Measurements from ENCODE around the gene TMEM201. TPM values are rescaled to one million over a fixed set of nuclear protein-coding genes. Genes with fewer than 3 reads are reported as not detected.
"Not testable (repeated sequence)": the region's sequence is repeated elsewhere in the genome, so short reads cannot be mapped to it uniquely, and the experiment has no call there.

The TMEM201 gene
- polyA plus RNA-seq (ENCODE audit: insufficient read length), result 17.1 TPM
- long read RNA-seq, donor 1, partial matches to known transcripts, result 17 of 20 reads
- long read RNA-seq, donor 1, other reads (novel, unspliced or antisense), result 0 of 20 reads
- long read RNA-seq, donor 2, partial matches to known transcripts, result 0 of 5 reads
- long read RNA-seq, donor 2, other reads (novel, unspliced or antisense), result 0 of 5 reads
- long read RNA-seq, donor 3, partial matches to known transcripts, result 8 of 11 reads
- long read RNA-seq, donor 3, other reads (novel, unspliced or antisense), result 0 of 11 reads
- long read RNA-seq, donor 4, partial matches to known transcripts, result 0 of 1 reads
- long read RNA-seq, donor 4, other reads (novel, unspliced or antisense), result 0 of 1 reads
- long read RNA-seq, donor 5, partial matches to known transcripts, result 6 of 7 reads
- long read RNA-seq, donor 5, other reads (novel, unspliced or antisense), result 0 of 7 reads
- long read RNA-seq, donor 6, partial matches to known transcripts, result 0 of 1 reads
- long read RNA-seq, donor 6, other reads (novel, unspliced or antisense), result 0 of 1 reads
- long read RNA-seq, donor 7, partial matches to known transcripts, result 0 of 3 reads
- long read RNA-seq, donor 7, other reads (novel, unspliced or antisense), result 0 of 3 reads
- long read RNA-seq, donor 8, partial matches to known transcripts, result 0 of 2 reads
- long read RNA-seq, donor 8, other reads (novel, unspliced or antisense), result 0 of 2 reads

DNA sequence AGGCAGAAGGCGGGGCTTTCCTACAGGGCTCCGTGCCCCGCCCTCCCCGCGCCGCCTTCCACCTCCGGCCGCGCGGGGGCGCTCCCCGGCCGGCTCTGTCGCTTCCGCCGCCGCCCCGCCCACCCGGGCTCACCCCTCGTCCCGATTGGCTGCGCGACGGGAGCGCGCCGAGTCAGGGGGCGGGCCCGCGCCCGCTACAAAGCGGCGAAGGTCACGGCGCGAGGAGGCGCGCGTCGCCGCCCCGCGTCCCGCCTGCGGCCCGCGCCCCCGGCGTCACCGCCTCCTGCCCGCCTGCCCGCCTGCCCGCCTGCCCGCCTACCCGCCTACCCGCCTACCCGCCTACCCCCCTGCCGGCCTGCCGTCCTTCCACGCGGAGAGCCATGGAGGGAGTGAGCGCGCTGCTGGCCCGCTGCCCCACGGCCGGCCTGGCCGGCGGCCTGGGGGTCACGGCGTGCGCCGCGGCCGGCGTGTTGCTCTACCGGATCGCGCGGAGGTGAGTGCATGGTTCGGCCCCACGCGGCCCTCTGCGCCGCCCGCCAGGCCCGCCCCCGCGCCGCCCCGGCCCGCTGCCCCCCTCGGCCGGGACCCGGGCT is at the start of gene TMEM201:
Gene TMEM201 (plus strand): TSS at position 361 of the 593 bp plus-strand sequence. CDS start 20 bp downstream, at position 381.
- DNase-seq, result peak; percentile 95

DNA sequence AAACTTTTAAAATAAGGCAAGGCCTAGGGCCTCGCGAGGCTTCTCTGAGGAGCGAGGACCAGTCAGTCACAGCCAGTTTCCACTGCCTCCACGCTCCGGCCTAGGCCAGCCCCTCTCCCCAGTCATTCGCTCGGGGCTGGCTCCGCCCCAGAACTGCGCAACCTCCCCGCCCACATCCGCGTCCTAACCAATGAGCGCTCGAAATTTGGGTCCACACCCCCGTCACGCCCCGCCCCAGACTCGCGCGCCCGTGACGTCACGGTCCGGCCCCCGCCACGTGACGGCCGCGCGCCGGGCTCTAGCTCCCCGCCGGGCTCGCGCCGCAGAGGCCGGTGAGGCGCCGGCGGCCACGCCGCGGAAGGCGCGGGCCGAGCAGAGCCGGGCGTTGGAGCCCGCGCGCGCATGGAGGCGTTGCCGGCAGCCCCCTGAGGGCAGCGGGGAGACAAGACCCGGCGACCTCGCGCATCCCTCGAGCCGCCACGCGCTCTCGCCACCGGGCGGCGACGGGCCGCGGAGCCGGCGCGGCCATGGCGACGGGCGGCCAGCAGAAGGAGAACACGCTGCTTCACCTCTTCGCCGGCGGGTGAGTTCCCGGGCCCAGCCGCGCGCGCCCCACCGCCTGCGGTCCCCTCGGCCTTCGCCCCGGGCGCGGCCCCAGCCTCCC is 49.4 kb upstream of the TMEM201 start, which contains the start of gene SLC25A33:
Gene SLC25A33 (plus strand): TSS at position 301 of the 664 bp plus-strand sequence. CDS start 227 bp downstream, at position 528.
- peak; percentile 97 for DNase-seq

GRCh38 chr1:9539829-9540550 is 48.7 kb upstream of the TMEM201 start:
- no peak for DNase-seq

- DNase-seq, result no peak
Observed at GRCh38 chr1:9542430-9542829, 46.3 kb upstream of the TMEM201 start.

DNA sequence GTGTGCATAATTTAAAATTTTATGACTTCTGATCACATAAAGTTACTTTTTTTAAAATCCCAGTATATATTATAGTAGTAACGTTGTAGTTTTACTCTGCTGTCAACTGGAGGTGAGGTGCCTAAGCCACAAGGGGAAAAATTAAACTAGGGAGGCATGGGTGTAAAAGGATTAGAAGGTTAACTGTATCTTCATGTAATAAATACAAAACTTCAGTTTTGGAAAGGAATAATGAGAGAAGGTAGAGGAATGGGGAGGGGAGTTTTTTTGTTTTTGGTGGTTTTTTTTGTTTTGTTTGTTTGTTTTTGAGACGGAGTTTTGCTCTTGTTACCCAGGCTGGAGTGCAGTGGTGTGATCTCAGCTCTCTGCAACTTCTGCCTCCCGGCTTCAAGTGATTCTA is 43.8 kb upstream of the TMEM201 start:
- no peak for DNase-seq

DNA sequence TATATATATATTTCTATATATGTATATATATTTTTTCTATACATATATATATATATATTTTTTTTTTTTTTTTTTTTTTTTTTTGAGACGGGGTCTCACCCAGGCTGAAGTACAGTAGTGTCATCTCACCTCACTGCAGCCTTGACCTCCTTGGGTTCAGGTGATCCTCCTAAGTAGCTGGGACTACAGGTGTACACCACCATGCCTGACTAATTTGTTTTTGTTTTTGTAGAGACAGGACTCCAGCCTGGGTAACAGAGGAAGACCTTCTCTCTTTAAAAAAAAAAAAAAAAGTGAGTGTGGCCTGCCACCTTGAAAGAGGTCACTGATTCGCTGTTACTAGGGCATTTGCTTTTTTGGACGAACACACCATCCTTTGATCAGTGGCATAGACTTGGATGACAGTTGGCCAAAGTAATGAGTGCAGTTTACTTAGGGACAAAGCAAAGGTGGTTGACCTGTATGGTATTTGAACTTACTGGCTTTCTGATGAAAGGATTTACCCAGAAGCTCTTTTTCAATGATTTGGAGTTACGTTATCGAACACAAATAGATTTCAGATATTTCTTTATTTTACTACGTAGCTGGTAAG is 38.7 kb upstream of the TMEM201 start:
- DNase-seq, result no peak

DNA sequence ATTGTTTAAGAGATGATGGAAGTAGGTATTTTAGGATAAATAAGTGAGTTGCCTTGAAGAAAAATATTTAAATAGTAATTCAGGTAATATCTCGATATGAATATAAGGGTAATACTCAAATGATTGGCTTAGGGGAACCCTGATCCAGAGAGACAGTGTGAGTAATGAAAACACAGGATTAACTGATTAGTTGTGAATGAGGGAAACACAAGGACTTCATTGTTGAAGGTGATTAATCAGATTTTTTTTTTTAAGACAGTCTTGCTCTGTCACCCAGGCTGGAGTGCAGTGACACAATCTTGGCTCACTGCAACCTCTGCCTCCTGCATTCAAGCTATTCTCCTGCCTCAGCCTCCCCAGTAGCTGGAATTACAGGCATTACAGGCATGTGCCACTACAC is 36.7 kb upstream of the TMEM201 start:
- DNase-seq, result no peak

DNA sequence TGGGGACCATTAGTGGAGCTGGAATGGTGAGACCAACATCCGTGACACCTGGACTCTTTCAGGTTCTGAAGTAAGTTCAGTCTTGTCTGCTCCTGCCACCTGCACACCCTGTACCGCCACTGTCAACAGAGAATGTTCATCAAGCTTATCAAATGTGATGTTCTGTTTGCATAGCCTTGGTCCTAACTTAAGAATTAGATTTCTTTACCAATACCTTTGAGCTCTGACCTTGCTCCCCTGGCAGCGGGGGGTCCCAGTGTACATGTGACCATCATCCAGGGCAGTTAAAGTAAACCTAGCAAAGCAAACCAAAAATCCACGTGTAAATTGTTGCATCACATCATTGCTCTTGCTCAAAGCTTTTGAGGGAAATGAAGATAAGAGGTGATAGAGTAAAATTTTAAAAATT is 35.0 kb upstream of the TMEM201 start:
- DNase-seq, result no peak

DNA sequence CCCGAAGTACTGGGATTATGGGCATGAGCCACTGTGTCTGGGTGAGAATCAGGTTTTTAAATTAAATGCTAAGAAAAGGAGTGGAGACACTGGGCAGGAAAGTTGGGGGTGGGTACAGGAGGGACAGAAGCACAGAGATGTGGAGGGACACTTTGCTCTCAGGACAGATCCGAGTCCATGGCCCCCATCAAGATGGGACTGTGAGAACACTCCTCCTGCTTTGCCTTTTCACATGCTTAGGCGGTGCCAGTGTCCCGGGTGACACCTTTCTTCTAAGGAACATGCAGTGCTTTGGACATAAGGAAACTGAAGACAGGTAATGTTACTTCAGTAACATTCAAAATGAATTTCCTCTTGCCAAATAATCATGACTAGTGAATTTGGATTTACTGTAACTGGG is 32.8 kb upstream of the TMEM201 start:
- no peak for DNase-seq

- no peak for DNase-seq
Observed at GRCh38 chr1:9557624-9558023, 31.1 kb upstream of the TMEM201 start.

DNA sequence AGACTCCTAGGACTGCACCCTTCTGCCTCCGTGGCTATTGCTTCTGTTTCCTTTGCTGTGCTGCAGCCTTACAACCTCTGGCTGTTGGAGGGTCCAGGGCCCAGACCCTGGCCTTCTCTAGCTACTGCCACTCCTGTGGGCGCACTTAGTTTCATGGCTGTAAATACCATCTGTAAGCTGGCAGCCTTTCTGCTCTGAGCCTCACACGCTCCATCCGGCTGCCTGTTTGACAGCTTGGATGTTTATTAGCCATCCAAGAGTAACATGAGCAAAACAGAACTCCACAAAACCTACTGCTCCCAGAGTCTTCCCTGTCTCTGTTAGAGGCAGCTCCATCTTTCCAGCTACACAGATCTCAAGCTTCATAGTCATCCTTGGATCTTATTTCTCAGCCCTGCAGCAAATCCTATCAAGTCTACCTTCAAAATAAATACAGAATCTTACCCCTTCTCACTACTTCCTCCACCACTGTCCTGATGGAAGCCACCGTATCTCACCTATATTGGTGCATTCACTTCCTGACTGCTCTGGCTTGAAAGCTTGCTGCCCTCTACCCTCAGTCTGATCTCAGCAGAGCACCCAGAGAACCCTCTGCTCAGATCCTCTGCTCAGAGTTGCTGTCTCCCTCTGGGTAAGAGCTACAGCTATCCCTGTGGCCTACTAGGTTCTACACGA is 30.3 kb upstream of the TMEM201 start:
- DNase-seq, result no peak

- no peak for DNase-seq
Observed at GRCh38 chr1:9558946-9559545, 29.7 kb upstream of the TMEM201 start.

- no peak for DNase-seq
Observed at GRCh38 chr1:9559673-9560072, 29.0 kb upstream of the TMEM201 start.

- DNase-seq, result not testable (repeated sequence)
Observed at GRCh38 chr1:9560090-9560489, 28.6 kb upstream of the TMEM201 start.

- peak; percentile 64 for DNase-seq
Observed at GRCh38 chr1:9561429-9561828, 27.3 kb upstream of the TMEM201 start.

DNA sequence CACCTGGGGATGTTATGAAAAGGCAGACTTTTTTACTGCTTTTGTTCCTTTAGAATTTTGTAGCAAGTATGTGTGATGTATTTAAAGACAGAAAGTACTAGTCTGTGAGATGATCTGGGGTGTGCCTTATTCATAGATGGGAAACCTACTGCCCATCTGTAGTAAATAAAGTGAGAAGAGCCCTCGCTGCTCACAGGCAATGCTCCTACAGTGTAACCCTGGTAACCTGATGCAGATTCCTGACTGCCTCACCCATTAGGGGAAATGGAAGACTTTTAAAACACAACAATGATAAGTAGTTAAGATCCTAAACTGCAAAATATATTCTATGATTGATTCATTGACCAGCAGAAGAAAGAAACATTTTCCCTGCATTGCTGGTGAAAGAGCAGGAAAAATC is 19.4 kb upstream of the TMEM201 start:
- no peak for DNase-seq

DNA sequence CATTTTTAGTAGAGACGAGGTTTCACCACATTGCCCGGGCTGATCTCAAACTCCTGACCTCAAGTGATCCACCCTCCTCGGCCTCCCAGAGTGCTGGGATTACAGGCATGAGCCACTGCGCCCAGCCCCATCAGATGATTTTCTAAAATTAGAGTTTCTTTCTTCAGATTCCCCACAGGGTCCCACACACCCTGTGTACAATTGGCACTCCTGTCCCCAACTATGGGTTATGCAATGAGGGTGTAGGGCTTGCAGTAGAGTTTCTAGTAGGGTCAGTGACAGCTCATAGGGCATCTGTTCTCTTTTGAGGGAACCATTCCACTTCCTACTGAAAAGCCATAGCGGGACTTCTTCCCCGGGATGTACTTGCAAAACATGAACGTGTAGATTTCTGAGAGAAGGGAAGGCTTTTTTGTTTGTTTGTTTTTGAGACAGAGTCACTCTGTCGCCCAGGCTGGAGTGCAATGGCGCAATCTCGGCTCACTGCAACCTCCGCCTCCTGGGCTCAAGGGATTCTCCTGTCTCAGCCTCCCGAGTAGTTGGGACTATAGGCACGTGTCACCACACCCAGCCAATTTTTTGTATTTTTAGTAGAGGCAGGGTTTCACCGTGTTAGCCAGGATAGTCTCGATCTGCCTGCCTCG is 17.7 kb upstream of the TMEM201 start:
- not testable (repeated sequence) for DNase-seq

GRCh38 chr1:9573723-9574122 is 15.0 kb upstream of the TMEM201 start:
- peak; percentile 31 for DNase-seq

DNA sequence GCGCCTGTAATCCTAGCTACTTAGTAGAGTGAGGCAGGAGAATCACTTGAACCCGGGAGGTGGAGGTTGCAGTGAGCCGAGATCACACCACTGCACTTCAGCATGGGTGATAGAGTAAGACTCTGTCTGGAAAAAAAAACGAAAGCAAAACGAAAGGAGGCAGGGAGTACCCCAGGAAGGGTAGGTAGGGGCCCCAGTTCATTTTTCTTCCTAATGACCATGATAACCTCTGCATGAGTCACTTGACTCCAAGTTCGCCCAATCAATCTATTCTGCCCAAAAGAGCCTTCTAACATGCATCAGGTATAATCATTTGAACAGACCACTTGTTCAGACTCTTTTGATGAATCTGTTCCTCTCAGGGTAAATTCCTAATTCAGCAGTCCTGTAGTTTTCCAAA is 13.2 kb upstream of the TMEM201 start:
- DNase-seq, result no peak

DNA sequence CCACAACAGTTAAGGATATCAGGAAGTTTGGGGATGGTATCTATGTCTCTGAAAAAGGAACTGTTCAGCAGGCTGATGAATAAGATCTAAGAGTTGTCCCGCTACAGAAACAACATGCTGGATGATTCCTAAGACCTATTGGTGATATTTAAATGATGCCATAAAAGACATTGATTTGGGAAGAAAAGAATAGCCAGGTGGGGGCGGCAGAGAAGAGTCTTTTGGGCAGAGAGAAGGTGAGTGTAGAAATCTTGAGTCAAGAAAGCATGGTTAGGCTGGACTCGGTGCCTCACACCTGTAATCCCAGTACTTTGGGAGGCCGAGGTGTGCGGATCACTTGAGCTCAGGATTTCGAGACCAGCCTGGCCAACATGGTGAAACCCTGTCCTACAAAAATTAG is 11.8 kb upstream of the TMEM201 start:
- DNase-seq, result no peak

Measured in left kidney (tissue), 8 donors.